HUES48 (cell line): ENCODE data around the gene KDF1.
"Not testable (repeated sequence)": the region's sequence is repeated elsewhere in the genome, so short reads cannot be mapped to it uniquely, and the experiment has no call there.

Experiments used
- H3K27ac ChIP-seq: one replicate; pipeline ENCODE4 v1.7.0; 2013; ENCODE audit warnings: low read depth, low read length, inconsistent platforms
- H3K27me3 ChIP-seq: 2 replicates; pipeline ENCODE4 v1.6.1; 2013; ENCODE audit warnings: mild to moderate bottlenecking, low read length; ENCODE audit not compliant: control insufficient read depth, insufficient read depth
- H3K36me3 ChIP-seq: 2 replicates; pipeline ENCODE4 v1.6.1; 2013; ENCODE audit warnings: low read length; ENCODE audit not compliant: control insufficient read depth, insufficient read depth
- H3K4me1 ChIP-seq: 2 replicates; pipeline ENCODE4 v1.6.1; 2013; ENCODE audit warnings: mild to moderate bottlenecking, low read length; ENCODE audit not compliant: control insufficient read depth, insufficient read depth
- H3K4me3 ChIP-seq: 2 replicates; pipeline ENCODE4 v1.5.1; 2013; ENCODE audit warnings: mild to moderate bottlenecking, low read depth, low read length
- H3K9ac ChIP-seq: 2 replicates; pipeline ENCODE4 v1.6.1; 2013; ENCODE audit warnings: mild to moderate bottlenecking, low read depth, low read length, moderate library complexity
- H3K9me3 ChIP-seq: 2 replicates; pipeline ENCODE4 v1.6.1; 2013; ENCODE audit warnings: low read length; ENCODE audit not compliant: control insufficient read depth, insufficient read depth

The KDF1 gene

GRCh38 chr1:26991310-26992116 is 31.2 kb upstream of the KDF1 start:
- Histone ChIP-seq H3K9ac (no peak overlapping the region), H3K27ac (peak overlapping the region; percentile 78), H3K4me1 (peaks cover 20% of the 10 kb centered on the region), H3K36me3 (peaks cover 14% of the 10 kb centered on the region), H3K4me3 (no peak overlapping the region), H3K27me3 (no peaks in the 10 kb centered on the region), H3K9me3 (no peaks in the 10 kb centered on the region)

- H3K4me3 ChIP-seq, H3K4me1 ChIP-seq, H3K36me3 ChIP-seq, H3K27ac ChIP-seq, H3K9ac ChIP-seq, H3K9me3 ChIP-seq, H3K27me3 ChIP-seq: not testable (repeated sequence)
These were observed 29.3 kb upstream of the KDF1 start for GRCh38 chr1:26989403-26990109.

DNA sequence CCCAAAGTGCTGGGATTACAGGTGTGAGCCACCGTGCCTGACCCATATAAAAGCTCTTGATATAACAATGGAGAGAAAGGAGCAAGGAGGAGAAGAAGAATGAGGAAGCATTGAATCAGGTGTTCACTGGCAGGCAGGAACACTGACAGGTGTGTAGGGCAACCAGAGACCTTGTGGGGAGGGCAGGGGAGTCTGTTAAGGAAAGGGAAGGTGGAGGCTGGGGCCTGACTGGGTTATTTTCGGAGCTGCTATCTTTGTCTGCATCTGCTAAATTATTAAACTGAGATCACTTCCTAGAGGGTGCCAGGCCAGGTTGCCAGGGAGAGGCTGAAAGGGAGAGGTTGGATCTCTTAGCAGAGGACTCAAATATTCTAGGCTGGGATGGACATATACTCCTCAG is 26.4 kb upstream of the KDF1 start:
- Histone ChIP-seq H3K27me3 (no peaks in the 10 kb centered on the region), H3K36me3 (no peaks in the 10 kb centered on the region), H3K27ac (no peak overlapping the region), H3K9ac (no peak overlapping the region), H3K9me3 (no peaks in the 10 kb centered on the region), H3K4me3 (no peak overlapping the region), H3K4me1 (0 out of 2 replicates have a peak, but pooled peaks cover 3% of the 10 kb centered on the region)

GRCh38 chr1:26984291-26984690 is 24.0 kb upstream of the KDF1 start:
- Histone ChIP-seq H3K4me3 (no peak overlapping the region), H3K36me3 (no peaks in the 10 kb centered on the region), H3K9me3 (no peaks in the 10 kb centered on the region), H3K4me1 (no peaks in the 10 kb centered on the region), H3K27ac (no peak overlapping the region), H3K9ac (no peak overlapping the region), H3K27me3 (no peaks in the 10 kb centered on the region)

GRCh38 chr1:26983863-26984262 is 23.6 kb upstream of the KDF1 start:
- Histone ChIP-seq H3K9me3 (no peaks in the 10 kb centered on the region), H3K27ac (no peak overlapping the region), H3K4me3 (no peak overlapping the region), H3K27me3 (no peaks in the 10 kb centered on the region), H3K9ac (no peak overlapping the region), H3K36me3 (no peaks in the 10 kb centered on the region), H3K4me1 (no peaks in the 10 kb centered on the region)

DNA sequence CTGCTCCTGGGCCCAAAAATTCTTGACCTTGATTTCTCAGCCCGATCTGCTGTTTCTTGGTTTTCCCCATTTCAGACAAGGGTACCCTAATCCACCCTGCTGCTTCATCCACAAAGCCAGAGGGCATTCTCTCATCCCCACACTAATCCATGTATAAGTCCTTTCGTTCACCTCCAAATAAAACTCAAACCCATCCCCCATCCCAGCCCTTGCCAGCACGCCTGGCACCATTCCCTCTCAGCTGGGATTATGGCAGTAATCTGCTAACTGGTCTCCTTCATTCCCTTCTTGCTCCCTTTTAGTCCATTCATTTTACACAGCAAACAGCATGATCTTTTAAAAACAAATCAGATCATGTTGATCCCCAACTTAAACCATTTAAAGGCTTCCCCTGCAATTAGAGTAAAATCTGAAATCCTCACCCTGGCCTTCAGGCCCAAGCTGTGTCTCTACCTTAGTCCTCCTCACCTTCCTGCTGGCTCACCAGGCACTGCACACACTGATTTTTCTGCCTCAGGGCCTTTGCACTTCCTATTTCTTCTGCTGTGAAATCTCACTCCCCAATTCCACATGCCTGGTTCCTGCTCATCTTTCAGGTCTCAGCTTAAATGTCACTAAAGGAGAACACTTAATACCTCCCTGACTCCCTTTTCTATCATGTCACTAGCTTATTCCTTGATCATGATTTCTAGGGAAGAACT is 21.0 kb upstream of the KDF1 start:
- Histone ChIP-seq H3K27ac (no peak overlapping the region), H3K9ac (no peak overlapping the region), H3K27me3 (no peaks in the 10 kb centered on the region), H3K36me3 (no peaks in the 10 kb centered on the region), H3K4me1 (no peaks in the 10 kb centered on the region), H3K9me3 (no peaks in the 10 kb centered on the region), H3K4me3 (no peak overlapping the region)

DNA sequence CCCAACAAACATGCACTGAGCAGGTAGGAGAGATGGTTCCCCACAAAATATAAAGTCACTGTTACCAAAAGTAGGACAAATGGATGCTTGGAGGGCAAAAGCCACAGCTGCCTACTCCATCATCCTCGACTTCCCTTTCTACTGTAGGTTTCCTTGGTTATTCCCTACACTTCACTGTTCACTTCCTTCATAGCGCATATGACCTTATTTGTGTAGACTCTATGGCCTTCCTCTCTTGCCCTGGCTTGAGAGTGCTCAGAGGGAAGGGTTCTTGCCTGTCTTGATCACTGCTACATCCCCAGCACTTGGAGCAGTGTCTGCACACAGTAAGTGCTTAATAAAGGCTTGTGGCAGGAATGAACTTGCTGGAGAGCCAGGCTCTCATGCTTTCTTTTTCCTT is 18.6 kb upstream of the KDF1 start:
- Histone ChIP-seq H3K36me3 (no peaks in the 10 kb centered on the region), H3K9ac (no peak overlapping the region), H3K27me3 (no peaks in the 10 kb centered on the region), H3K4me3 (no peak overlapping the region), H3K9me3 (no peaks in the 10 kb centered on the region), H3K4me1 (0 out of 2 replicates have a peak, but pooled peaks cover 4% of the 10 kb centered on the region), H3K27ac (no peak overlapping the region)

GRCh38 chr1:26976621-26977510 is 16.6 kb upstream of the KDF1 start:
- H3K9ac ChIP-seq = no peak overlapping the region
- H3K36me3 ChIP-seq = no peaks in the 10 kb centered on the region
- H3K4me3 ChIP-seq = no peak overlapping the region
- no peaks in the 10 kb centered on the region for H3K27me3 ChIP-seq
- no peak overlapping the region for H3K27ac ChIP-seq
- H3K9me3 ChIP-seq = no peaks in the 10 kb centered on the region
- peaks cover 12% of the 10 kb centered on the region; the same call in 1 of the 2 replicates for H3K4me1 ChIP-seq

DNA sequence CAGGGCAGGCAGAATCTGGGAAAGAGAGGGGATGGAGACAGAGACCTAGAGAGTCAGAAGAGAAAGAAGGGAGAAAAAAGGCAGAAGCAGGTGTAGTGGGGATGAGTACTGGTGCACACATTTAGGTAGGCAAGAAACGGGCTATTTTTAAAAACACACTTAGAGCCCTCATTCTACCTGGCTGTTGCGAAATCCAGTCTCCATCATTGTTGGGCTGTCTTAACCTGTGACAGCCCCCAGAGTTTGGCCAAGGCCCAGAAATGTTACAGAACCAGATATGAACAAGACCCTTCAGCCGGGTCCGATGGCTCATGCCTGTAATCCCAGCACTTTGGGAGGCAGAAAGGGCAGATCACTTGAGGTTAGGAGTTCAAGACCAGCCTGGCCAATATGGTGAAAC is 12.6 kb upstream of the KDF1 start:
- H3K9me3 ChIP-seq = no peaks in the 10 kb centered on the region

DNA sequence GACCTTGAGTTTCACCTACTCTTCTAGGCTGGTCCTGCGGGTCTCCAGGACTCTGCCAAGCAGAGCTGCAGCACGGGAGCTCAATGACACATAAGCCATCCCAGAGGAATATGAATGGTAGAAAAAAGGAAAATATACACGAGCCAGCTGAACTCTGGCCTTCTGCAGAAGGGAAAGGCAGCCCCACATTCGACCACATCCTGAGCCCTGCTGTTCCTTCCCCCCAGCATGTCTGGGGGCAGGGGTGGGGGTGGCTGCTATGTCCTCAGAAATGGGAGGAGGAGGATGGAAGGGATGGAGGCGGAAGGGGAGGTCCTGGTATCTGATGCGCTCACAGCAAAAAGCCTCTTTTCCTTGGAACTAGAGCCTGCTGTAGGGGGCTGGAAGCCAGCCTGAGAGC is 12.1 kb upstream of the KDF1 start:
- H3K4me3 ChIP-seq = no peak overlapping the region

More for the DNA sequence above, 12.6 kb upstream of the KDF1 start:
- Histone ChIP-seq H3K4me1 (peaks cover 12% of the 10 kb centered on the region; the same call in 1 of the 2 replicates), H3K27me3 (no peaks in the 10 kb centered on the region), H3K9ac (no peak overlapping the region), H3K36me3 (no peaks in the 10 kb centered on the region), H3K27ac (no peak overlapping the region), H3K4me3 (no peak overlapping the region)

More for the DNA sequence above, 12.1 kb upstream of the KDF1 start:
- Histone ChIP-seq H3K9me3 (no peaks in the 10 kb centered on the region), H3K4me1 (peaks cover 12% of the 10 kb centered on the region; the same call in 1 of the 2 replicates), H3K36me3 (no peaks in the 10 kb centered on the region), H3K27me3 (no peaks in the 10 kb centered on the region), H3K9ac (no peak overlapping the region), H3K27ac (no peak overlapping the region)
